GM12878 (cell line): ENCODE results near the gene INPP4B. TPM values are rescaled to one million over a fixed set of nuclear protein-coding genes. Genes with fewer than 3 reads are reported as not detected.
A peak's percentile ranks its signal among the peaks of the same experiment; 100 is the strongest.

Source experiments
- ATAC-seq: fragments of 200-7000 bp; cut with Tn5 transposase; 3 replicates; pipeline ENCODE4 v1.9.1; 2020; ENCODE audit warnings: mild to moderate bottlenecking, moderate library complexity
- BruUV-seq: library from RNA; stranded (reverse); fragments of 400-500 nt; replicated peaks from 2 replicates; lab custom pipeline; 2021; lab: Mats Ljungman, UMichigan
- CTCF ChIA-PET: fragments of 300-600 bp; sonication (Branson Sonifier 250); formaldehyde crosslinking; extraction: SDS; loops from one replicate; lab custom pipeline; 2021; ENCODE audit warnings: inconsistent platforms; lab: Yijun Ruan, JAX
- POLR2A ChIA-PET: fragments of 350-600 bp; formaldehyde crosslinking; extraction: SDS; loops from one replicate; lab custom pipeline; 2021; ENCODE audit warnings: inconsistent platforms; lab: Charles Lee
- RAD21 ChIA-PET: fragments of 300-600 bp; sonication (Branson Sonifier 250); formaldehyde crosslinking; loops from one replicate; lab custom pipeline; 2023; ENCODE audit warnings: antibody characterized with exemption; ENCODE audit not compliant: unreplicated experiment; lab: Charles Lee
- SMC1A ChIA-PET: fragments of 300-600 bp; sonication (Branson Sonifier 250); formaldehyde crosslinking; loops from one replicate; lab custom pipeline; 2023; ENCODE audit not compliant: unreplicated experiment, uncharacterized antibody; lab: Charles Lee
- DNase-seq: peaks from one replicate; pipeline ENCODE4 v3.0.0-alpha.2; 2011; ENCODE audit warnings: low read depth, low spot score
- FAIRE-seq: peaks from 3 replicates; lab custom pipeline; 2011; peaks lifted over from hg19 to GRCh38; lab: Jason Lieb, UNC
- H2AFZ ChIP-seq: 2 replicates; pipeline ENCODE4 v1.6.0; 2011; ENCODE audit warnings: low read depth, low read length, control low read depth; ENCODE audit not compliant: control insufficient read depth
- H3K27ac ChIP-seq: 2 replicates; pipeline ENCODE4 v1.5.1; 2011; ENCODE audit warnings: control low read depth; ENCODE audit not compliant: control insufficient read depth, insufficient read depth
- H3K27me3 ChIP-seq, 2 experiments: replicated peaks in 1 of 2; 2 replicates each; pipeline versions ENCODE4 v1.6.0 to v1.6.1; 2011; ENCODE audit warnings: low read length in 1 of 2; ENCODE audit not compliant: control insufficient read depth in 2 of 2, insufficient read depth in 2 of 2
- H3K36me3 ChIP-seq, 2 experiments: 2 replicates each; pipeline ENCODE4 v1.5.1; 2011; ENCODE audit warnings: low read length in 1 of 2; ENCODE audit not compliant: control insufficient read depth in 2 of 2, insufficient read depth in 2 of 2
- H3K4me1 ChIP-seq: 2 replicates; pipeline ENCODE4 v1.6.1; 2011; ENCODE audit warnings: mild to moderate bottlenecking, low read length, moderate library complexity, mixed read lengths; ENCODE audit not compliant: control insufficient read depth, insufficient read depth
- H3K4me2 ChIP-seq: 2 replicates; pipeline ENCODE4 v1.6.0; 2011; ENCODE audit warnings: control low read depth; ENCODE audit not compliant: control insufficient read depth, insufficient read depth
- H3K4me3 ChIP-seq: fragments of 200-600 bp; sonication (generic); 2 replicates; pipeline ENCODE4 v1.5.1; 2016
- H3K79me2 ChIP-seq: 2 replicates; pipeline ENCODE4 v1.6.0; 2011; ENCODE audit warnings: low read length; ENCODE audit not compliant: control insufficient read depth, insufficient read depth
- H3K9ac ChIP-seq: 2 replicates; pipeline ENCODE4 v1.8.0; 2011; ENCODE audit warnings: low read length, control low read depth, mixed read lengths; ENCODE audit not compliant: control insufficient read depth, insufficient read depth
- H3K9me3 ChIP-seq: replicated peaks from 3 replicates; pipeline ENCODE4 v1.5.1; 2011; ENCODE audit warnings: mild to moderate bottlenecking, low read length; ENCODE audit not compliant: control insufficient read depth, insufficient read depth
- H4K20me1 ChIP-seq: 2 replicates; pipeline ENCODE4 v1.6.0; 2011; ENCODE audit not compliant: control insufficient read depth, insufficient read depth
- BACH1 ChIP-seq: fragments of 450-650 bp; IDR thresholded peaks from 2 replicates; pipeline ENCODE4 v1.6.1; 2017; ENCODE audit warnings: mild to moderate bottlenecking, borderline replicate concordance
- DPF2 ChIP-seq: fragments of 450-650 bp; IDR thresholded peaks from 2 replicates; pipeline ENCODE4 v1.6.1; 2017; ENCODE audit warnings: mild to moderate bottlenecking
- HDGF ChIP-seq: fragments of 450-650 bp; IDR thresholded peaks from 2 replicates; pipeline ENCODE4 v1.6.1; 2016; ENCODE audit warnings: antibody characterized with exemption
- IKZF1 ChIP-seq: fragments of 450-650 bp; conservative IDR thresholded peaks from 2 replicates; pipeline ENCODE4 v1.6.1; 2017; ENCODE audit warnings: antibody characterized with exemption, mild to moderate bottlenecking
- IKZF2 ChIP-seq, 2 experiments: fragments of 450-650 bp; IDR thresholded peaks; 2 replicates each; pipeline ENCODE4 v1.6.1; 2017; ENCODE audit warnings: mild to moderate bottlenecking in 2 of 2, moderate library complexity in 2 of 2
- MTA2 ChIP-seq: fragments of 450-650 bp; IDR thresholded peaks from 2 replicates; pipeline ENCODE4 v1.6.1; 2016; ENCODE audit warnings: low read depth, mild to moderate bottlenecking, moderate library complexity
- NR2C1 ChIP-seq: fragments of 450-650 bp; IDR thresholded peaks from 2 replicates; pipeline ENCODE4 v1.6.1; 2017; ENCODE audit warnings: antibody characterized with exemption, mild to moderate bottlenecking, moderate library complexity
- NRF1 ChIP-seq: conservative IDR thresholded peaks from 2 replicates; pipeline ENCODE4 v1.6.1; 2011; ENCODE audit warnings: mild to moderate bottlenecking, low read depth, low read length, improper control_type of control experiment
- POLR2AphosphoS2 ChIP-seq: IDR thresholded peaks from 2 replicates; pipeline ENCODE4 v1.6.1; 2011; ENCODE audit warnings: low read depth, mild to moderate bottlenecking, low read length, improper control_type of control experiment, moderate library complexity
- RUNX3 ChIP-seq: IDR thresholded peaks from 2 replicates; pipeline ENCODE4 v1.6.1; 2012; ENCODE audit warnings: low read length, inconsistent platforms
- SMC3 ChIP-seq: IDR thresholded peaks from 2 replicates; pipeline ENCODE4 v1.6.1; 2011; ENCODE audit warnings: low read length, improper control_type of control experiment, borderline replicate concordance
- ZSCAN29 ChIP-seq: fragments of 450-650 bp; IDR thresholded peaks from 2 replicates; pipeline ENCODE4 v1.6.1; 2017; ENCODE audit warnings: mild to moderate bottlenecking, moderate library complexity
- WGBS: methylation state at CpG from one replicate; pipeline ENCODE4 v1.1.6; 2016; ENCODE audit warnings: low lambda C conversion rate; ENCODE audit not compliant: insufficient replicate concordance, insufficient coverage; ENCODE audit errors: missing lambda C conversion rate; 5-methylcytosine and 5-hydroxymethylcytosine counted together
- in situ Hi-C: fragments of 300-500 bp; cut with MboI; formaldehyde crosslinking; loops from 9 replicates; pipeline ENCODE4 v1.14.3; 2018; ENCODE audit warnings: mixed read lengths
- intact Hi-C: fragments of 100-400 bp; cut with micrococcal nuclease; formaldehyde crosslinking; loops from one replicate; pipeline ENCODE4 v1.14.2; 2022; ENCODE audit not compliant: unreplicated experiment
- polyA plus RNA-seq, 11 experiments: library from polyadenylated mRNA; depleted of rRNA in 4 of 11; unstranded in 6 of 11; stranded (reverse) in 5 of 11; fragments of >200 nt; fragmentation: Nextera tagmentation in 4 of 11; fragmentation: Illumina TruSeq in 1 of 11; extraction: Ambion mirVana in 4 of 11; extraction: Trizol in 1 of 11; gene quantifications; 1 replicate in 1 of 11; 2 replicates in 10 of 11; pipeline versions ENCODE4 v1.2.1 to v1.2.3, GENCODE V29; 2011 to 2016; ENCODE audit warnings: inconsistent platforms in 2 of 11, missing spikeins in 2 of 11, low read depth in 1 of 11
- total RNA-seq, 4 experiments: library from RNA; depleted of rRNA in 3 of 4; stranded (reverse); fragments of >200 nt in 3 of 4; fragmentation: Illumina TruSeq in 1 of 4; extraction: Trizol in 1 of 4; gene quantifications; 2 replicates each; pipeline versions ENCODE4 v1.2.1 to v1.2.3, GENCODE V29; 2013 to 2021
- TF ChIP-seq, protein P1 (sequence below): IDR thresholded peaks from 2 replicates; pipeline ENCODE4 v1.6.1; 2012; ENCODE audit warnings: low read depth, low read length, improper control_type of control experiment
- TF ChIP-seq, protein P2 (sequence below): fragments of 450-650 bp; IDR thresholded peaks from 2 replicates; pipeline ENCODE4 v1.6.1; 2016; ENCODE audit warnings: mild to moderate bottlenecking
- TF ChIP-seq, protein P3 (sequence below): IDR thresholded peaks from 2 replicates; pipeline ENCODE4 v1.6.1; 2012; ENCODE audit warnings: low read depth, low read length, improper control_type of control experiment

The INPP4B gene
- total and polyA plus RNA-seq, 10 of the 15 experiments (the other 5 are each of a cell fraction or from before 2014, with no cell fraction given), result 0.53 to 11.2 (median 0.95) TPM

DNA sequence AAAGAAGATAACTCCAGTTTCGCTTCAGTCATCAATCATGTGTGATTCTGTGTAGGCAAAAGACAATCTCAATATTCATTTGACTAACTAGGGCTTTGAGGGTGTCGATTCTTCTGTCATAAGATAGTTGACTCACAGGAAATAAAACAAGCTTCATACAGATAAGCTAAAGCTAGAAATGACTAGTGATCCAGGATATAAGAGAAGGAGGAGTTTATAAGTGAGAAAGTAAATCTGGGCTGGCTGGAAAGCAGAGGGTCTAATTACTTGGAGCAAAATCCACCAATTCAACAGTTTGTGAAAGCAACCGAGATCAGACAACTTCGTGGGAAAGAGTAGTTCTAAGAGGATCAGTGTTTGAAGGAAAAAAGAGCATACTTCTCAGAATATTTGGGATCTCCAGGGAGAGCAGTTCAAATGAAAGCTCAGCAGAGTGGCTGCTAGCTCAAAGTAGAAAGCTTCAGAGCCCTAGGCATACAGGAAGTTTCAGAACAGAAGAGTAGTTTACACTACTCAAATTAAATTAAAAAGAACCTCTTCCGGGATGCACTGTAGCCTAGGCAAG, 429.3 kb downstream of the INPP4B start:
- Histone ChIP-seq H2AFZ (no peak overlapping the region), H4K20me1 (no peaks in the 10 kb centered on the region), H3K4me2 (no peak overlapping the region), H3K4me1 (no peaks in the 10 kb centered on the region), H3K79me2 (no peaks in the 10 kb centered on the region), H3K4me3 (no peak overlapping the region), H3K27ac (no peak overlapping the region), H3K27me3 (no peaks in the 10 kb centered on the region; a peak in 1 of 4 replicates), H3K9ac (no peak overlapping the region), H3K9me3 (no peaks in the 10 kb centered on the region), H3K36me3 (no peaks in the 10 kb centered on the region)
- ChIA-PET RAD21 (interaction anchor here (1.2 to 2.0 kb wide), 4 partner anchors 11 to 150 kb away, joined by 3 to 13 read pairs (median 4); no protein-coding TSS in a partner anchor), CTCF (interaction anchor here (1.1 to 3.0 kb wide), 3 partner anchors 8 to 64 kb away, joined by 3 to 16 read pairs (median 4); no protein-coding TSS in a partner anchor), POLR2A (interaction anchor here (1.9 kb wide), 1 partner anchor 10 kb away, joined by 8 read pairs; no protein-coding TSS in a partner anchor), SMC1A (interaction anchor here (1.0 to 10.2 kb wide), 12 partner anchors 8 to 159 kb away, joined by 3 to 86 read pairs (median 4); no protein-coding TSS in a partner anchor)
- WGBS, result 23% methylated on average over 5 of the region's 5 CpGs
- in situ Hi-C loops, result no loop called here
- FAIRE-seq (no peak), DNase-seq (no peak), ATAC-seq (peak; percentile 86)
- BruUV-seq, result no TSS peak
- intact Hi-C loops, result no loop called here
- TF ChIP-seq MTA2 (peak; percentile 22; the same call in 1 of the 2 replicates), POLR2AphosphoS2 (no peak), BACH1 (no peak), IKZF1 (peak; percentile 31; the same call in 1 of the 2 replicates), RUNX3 (no peak), HDGF (no peak), NRF1 (no peak), NR2C1 (no peak), SMC3 (no peak), DPF2 (0 out of 2 replicates have a peak, but pooled peaks have one; percentile 39), IKZF2 (IDR thresholded peaks at IDR 0.05) (peak in 1 of 2 experiments; percentile 44; a peak in 1 of 4 replicates), ZSCAN29 (no peak)
- TF ChIP-seq, protein P1, sequence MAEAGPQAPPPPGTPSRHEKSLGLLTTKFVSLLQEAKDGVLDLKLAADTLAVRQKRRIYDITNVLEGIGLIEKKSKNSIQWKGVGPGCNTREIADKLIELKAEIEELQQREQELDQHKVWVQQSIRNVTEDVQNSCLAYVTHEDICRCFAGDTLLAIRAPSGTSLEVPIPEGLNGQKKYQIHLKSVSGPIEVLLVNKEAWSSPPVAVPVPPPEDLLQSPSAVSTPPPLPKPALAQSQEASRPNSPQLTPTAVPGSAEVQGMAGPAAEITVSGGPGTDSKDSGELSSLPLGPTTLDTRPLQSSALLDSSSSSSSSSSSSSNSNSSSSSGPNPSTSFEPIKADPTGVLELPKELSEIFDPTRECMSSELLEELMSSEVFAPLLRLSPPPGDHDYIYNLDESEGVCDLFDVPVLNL, result no peak
- TF ChIP-seq, protein P2, sequence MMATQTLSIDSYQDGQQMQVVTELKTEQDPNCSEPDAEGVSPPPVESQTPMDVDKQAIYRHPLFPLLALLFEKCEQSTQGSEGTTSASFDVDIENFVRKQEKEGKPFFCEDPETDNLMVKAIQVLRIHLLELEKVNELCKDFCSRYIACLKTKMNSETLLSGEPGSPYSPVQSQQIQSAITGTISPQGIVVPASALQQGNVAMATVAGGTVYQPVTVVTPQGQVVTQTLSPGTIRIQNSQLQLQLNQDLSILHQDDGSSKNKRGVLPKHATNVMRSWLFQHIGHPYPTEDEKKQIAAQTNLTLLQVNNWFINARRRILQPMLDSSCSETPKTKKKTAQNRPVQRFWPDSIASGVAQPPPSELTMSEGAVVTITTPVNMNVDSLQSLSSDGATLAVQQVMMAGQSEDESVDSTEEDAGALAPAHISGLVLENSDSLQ, result peak; percentile 21; the same call in 1 of the 2 replicates
- TF ChIP-seq, protein P3, sequence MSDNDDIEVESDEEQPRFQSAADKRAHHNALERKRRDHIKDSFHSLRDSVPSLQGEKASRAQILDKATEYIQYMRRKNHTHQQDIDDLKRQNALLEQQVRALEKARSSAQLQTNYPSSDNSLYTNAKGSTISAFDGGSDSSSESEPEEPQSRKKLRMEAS, result no peak
